ENCODE data around the gene ZNF304. TPM values are rescaled to one million over a fixed set of nuclear protein-coding genes. Genes with fewer than 3 reads are reported as not detected.

The ZNF304 gene
- total and polyA plus RNA-seq, 2 of the 13 experiments (the other 11 are each of a cell fraction or from before 2014, with no cell fraction given) = 3.4 to 8.0 TPM

GRCh38 chr19:57406516-57407123 is 55.5 kb downstream of the ZNF304 start (continued):
- TF ChIP-seq CSRNP2 (CRISPR knock-in tag; conservative IDR thresholded peaks at IDR 0.05; ENCODE audit: low read depth) (no peak), MED8 (CRISPR knock-in tag; IDR thresholded peaks at IDR 0.05; ENCODE audit: insufficient replicate concordance) (no peak), GMEB1 (CRISPR knock-in tag; IDR thresholded peaks at IDR 0.05; ENCODE audit: borderline replicate concordance) (peak; percentile 33; the same call in 1 of the 2 replicates), SRSF4 (IDR thresholded peaks at IDR 0.05; ENCODE audit: low read depth, low read length, poor library complexity, severe bottlenecking) (no peak), PAF1 (CRISPR knock-in tag; IDR thresholded peaks at IDR 0.05) (no peak), RBM39 (IDR thresholded peaks at IDR 0.05; ENCODE audit: low read depth, low read length, poor library complexity, severe bottlenecking) (no peak), BCL3 (CRISPR knock-in tag; IDR thresholded peaks at IDR 0.05) (no peak), HMG20A (CRISPR knock-in tag; IDR thresholded peaks at IDR 0.05; ENCODE audit: borderline replicate concordance) (no peak), SPEN (CRISPR knock-in tag; IDR thresholded peaks at IDR 0.05; ENCODE audit: low read depth) (0 out of 2 replicates have a peak, but pooled peaks have one; percentile 60), KLF12 (CRISPR knock-in tag; IDR thresholded peaks at IDR 0.05; ENCODE audit: borderline replicate concordance) (no peak), MEIS2 (CRISPR knock-in tag; IDR thresholded peaks at IDR 0.05) (no peak), MXI1 (IDR thresholded peaks at IDR 0.05; ENCODE audit: borderline replicate concordance, low read depth, low read length) (no peak), ZBTB7B (CRISPR knock-in tag; IDR thresholded peaks at IDR 0.05) (0 out of 2 replicates have a peak, but pooled peaks have one; percentile 56), ZFY (CRISPR knock-in tag; IDR thresholded peaks at IDR 0.05) (peak; percentile 77), EZH2 (conservative IDR thresholded peaks at IDR 0.05; ENCODE audit: low read depth, low read length) (no peak), SIX4 (CRISPR knock-in tag; IDR thresholded peaks at IDR 0.05) (no peak), MIER2 (CRISPR knock-in tag; IDR thresholded peaks at IDR 0.05) (no peak), ZFP41 (CRISPR knock-in tag; IDR thresholded peaks at IDR 0.05; ENCODE audit: borderline replicate concordance) (no peak), ZNF512 (CRISPR knock-in tag; IDR thresholded peaks at IDR 0.05) (no peak), STAT6 (CRISPR knock-in tag; IDR thresholded peaks at IDR 0.05; ENCODE audit: borderline replicate concordance) (no peak), ZNF468 (CRISPR knock-in tag; IDR thresholded peaks at IDR 0.05) (no peak)

Data from HepG2 (cell line).